ENCODE measurements around the gene UNC45A. TPM values are rescaled to one million over a fixed set of nuclear protein-coding genes. Genes with fewer than 3 reads are reported as not detected.

Gene UNC45A
- polyA plus RNA-seq, 3 donors, result 29.3 to 42.6 (median 30.4) TPM

DNA sequence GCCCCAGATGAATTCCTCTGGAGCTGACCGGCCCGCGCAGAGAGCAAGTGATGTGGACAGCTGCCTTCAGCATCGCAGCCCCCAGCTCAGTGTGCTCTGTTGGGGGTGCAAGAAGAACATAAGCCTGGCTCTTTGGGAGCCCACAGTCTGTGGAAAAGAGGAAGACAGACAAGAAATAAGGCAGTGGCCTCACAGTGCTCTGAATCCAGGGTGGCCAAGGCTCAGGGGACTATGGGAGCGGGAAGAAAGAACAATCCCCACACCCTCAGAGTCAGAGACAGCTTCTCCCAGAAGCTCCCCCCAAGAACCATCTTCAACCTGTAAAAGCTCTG lies 2.5 kb upstream of the UNC45A start:
- no peaks in the 10 kb centered on the region for H3K27me3 ChIP-seq (ENCODE audit: control insufficient read depth in 2 of 2, insufficient read depth in 2 of 2, low read length in 2 of 2)
- intact Hi-C loops (cut with micrococcal nuclease), result loop anchor here in 1 of 2 donors (5.0 kb wide), 1 partner anchor 35 kb away; no protein-coding TSS in a partner anchor
- DNase-seq, result no peak
- H3K79me2 ChIP-seq (ENCODE audit: insufficient read depth, low read length), result peaks cover 35% of the 10 kb centered on the region
- H3K4me1 Mint-ChIP-seq, result peaks cover 53% of the 10 kb centered on the region
- H3K36me3 Mint-ChIP-seq, result peaks cover 10% of the 10 kb centered on the region in 2 donors
- peak overlapping the region; percentile 88 for H2AFZ ChIP-seq (ENCODE audit: insufficient read depth, low read depth, low read length, poor library complexity, severe bottlenecking)
- WGBS (ENCODE audit: insufficient coverage), result 0% methylated on average over 4 of the region's 5 CpGs
- no peaks in the 10 kb centered on the region for H4K20me1 ChIP-seq (ENCODE audit: insufficient read depth, low read length)
- no peaks in the 10 kb centered on the region for H3K36me3 ChIP-seq (replicated peaks in 1 of 2; ENCODE audit: control insufficient read depth in 1 of 2, insufficient read depth in 2 of 2, low read length in 2 of 2)
- TF ChIP-seq, protein P1, sequence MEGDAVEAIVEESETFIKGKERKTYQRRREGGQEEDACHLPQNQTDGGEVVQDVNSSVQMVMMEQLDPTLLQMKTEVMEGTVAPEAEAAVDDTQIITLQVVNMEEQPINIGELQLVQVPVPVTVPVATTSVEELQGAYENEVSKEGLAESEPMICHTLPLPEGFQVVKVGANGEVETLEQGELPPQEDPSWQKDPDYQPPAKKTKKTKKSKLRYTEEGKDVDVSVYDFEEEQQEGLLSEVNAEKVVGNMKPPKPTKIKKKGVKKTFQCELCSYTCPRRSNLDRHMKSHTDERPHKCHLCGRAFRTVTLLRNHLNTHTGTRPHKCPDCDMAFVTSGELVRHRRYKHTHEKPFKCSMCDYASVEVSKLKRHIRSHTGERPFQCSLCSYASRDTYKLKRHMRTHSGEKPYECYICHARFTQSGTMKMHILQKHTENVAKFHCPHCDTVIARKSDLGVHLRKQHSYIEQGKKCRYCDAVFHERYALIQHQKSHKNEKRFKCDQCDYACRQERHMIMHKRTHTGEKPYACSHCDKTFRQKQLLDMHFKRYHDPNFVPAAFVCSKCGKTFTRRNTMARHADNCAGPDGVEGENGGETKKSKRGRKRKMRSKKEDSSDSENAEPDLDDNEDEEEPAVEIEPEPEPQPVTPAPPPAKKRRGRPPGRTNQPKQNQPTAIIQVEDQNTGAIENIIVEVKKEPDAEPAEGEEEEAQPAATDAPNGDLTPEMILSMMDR (IDR thresholded peaks at IDR 0.05), result peak; percentile 55
- peak overlapping the region in 1 of 2 donors; percentile 46 for H3K4me3 Mint-ChIP-seq
- H3K4me2 ChIP-seq (replicated peaks; ENCODE audit: extremely low read depth, low read length, poor library complexity, severe bottlenecking), result peak overlapping the region; percentile 98
- H3K4me3 ChIP-seq (replicated peaks in 1 of 3; ENCODE audit: low read depth in 2 of 3, low read length in 3 of 3), result peak overlapping the region in 2 of 3 experiments; percentile 51 to 81
- peaks cover 63 to 86% of the 10 kb centered on the region in 2 donors for H3K4me1 ChIP-seq (ENCODE audit: control insufficient read depth in 1 of 2, insufficient read depth in 2 of 2, low read length in 2 of 2)
- H3K27ac ChIP-seq (ENCODE audit: low read depth in 1 of 2, low read length in 2 of 2), result peak overlapping the region in 1 of 2 donors; percentile 81
- H3K27ac Mint-ChIP-seq, result peak overlapping the region; percentile 80 to 97 (median 89)
- peak overlapping the region; percentile 77 for H3K9ac ChIP-seq (ENCODE audit: insufficient read depth, low read length, poor library complexity, severe bottlenecking)
- H3K9me3 Mint-ChIP-seq, result no peaks in the 10 kb centered on the region
- H3K27me3 Mint-ChIP-seq (ENCODE audit: low read depth in 3 of 3), result peaks cover 0 to 2% (median 0%) of the 10 kb centered on the region in 3 donors
- H3K9me3 ChIP-seq (replicated peaks in 1 of 2; ENCODE audit: control insufficient read depth in 1 of 2, insufficient read depth in 1 of 2, low read length in 2 of 2), result no peaks in the 10 kb centered on the region

DNA sequence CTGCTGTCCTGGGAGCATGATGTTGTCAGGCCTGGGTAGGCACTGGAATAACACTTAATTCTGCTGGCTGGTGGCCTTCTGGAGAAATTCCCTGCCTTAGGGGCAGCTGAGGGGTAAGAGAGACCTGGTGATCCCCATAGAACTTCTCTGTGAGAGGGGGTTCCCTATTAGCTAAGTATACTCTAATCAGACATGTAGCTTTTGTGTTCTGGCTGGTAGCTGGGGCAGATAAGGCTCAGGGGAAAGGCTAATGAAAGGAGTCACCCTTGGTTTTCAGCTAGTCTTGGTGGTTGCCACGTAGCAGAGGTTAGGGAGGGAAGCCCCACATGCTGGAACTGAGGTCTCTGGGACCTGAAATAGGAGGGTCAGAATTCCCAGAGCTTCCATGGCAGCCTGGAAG lies 1.8 kb upstream of the UNC45A start:
- Histone ChIP-seq H3K4me2 (replicated peaks; ENCODE audit: extremely low read depth, low read length, poor library complexity, severe bottlenecking) (no peak overlapping the region), H3K9me3 (replicated peaks in 1 of 2; ENCODE audit: control insufficient read depth in 1 of 2, insufficient read depth in 1 of 2, low read length in 2 of 2) (no peaks in the 10 kb centered on the region), H3K4me3 (replicated peaks in 1 of 3; ENCODE audit: low read depth in 2 of 3, low read length in 3 of 3) (no peak overlapping the region), H2AFZ (ENCODE audit: insufficient read depth, low read depth, low read length, poor library complexity, severe bottlenecking) (no peak overlapping the region), H3K36me3 (replicated peaks in 1 of 2; ENCODE audit: control insufficient read depth in 1 of 2, insufficient read depth in 2 of 2, low read length in 2 of 2) (peaks cover 0 to 5% of the 10 kb centered on the region in 2 donors), H3K9ac (ENCODE audit: insufficient read depth, low read length, poor library complexity, severe bottlenecking) (no peak overlapping the region), H3K27ac (ENCODE audit: low read depth in 1 of 2, low read length in 2 of 2) (no peak overlapping the region), H3K4me1 (ENCODE audit: control insufficient read depth in 1 of 2, insufficient read depth in 2 of 2, low read length in 2 of 2) (peaks cover 57 to 79% of the 10 kb centered on the region in 2 donors), H3K27me3 (ENCODE audit: control insufficient read depth in 2 of 2, insufficient read depth in 2 of 2, low read length in 2 of 2) (no peaks in the 10 kb centered on the region), H3K79me2 (ENCODE audit: insufficient read depth, low read length) (peaks cover 35% of the 10 kb centered on the region), H4K20me1 (ENCODE audit: insufficient read depth, low read length) (no peaks in the 10 kb centered on the region)
- Mint-ChIP-seq H3K4me1 (peaks cover 50% of the 10 kb centered on the region), H3K27ac (peak overlapping the region in 3 of 7 donors; percentile 30 to 41 (median 40)), H3K4me3 (no peak overlapping the region), H3K27me3 (ENCODE audit: low read depth in 3 of 3) (peaks cover 0 to 2% (median 0%) of the 10 kb centered on the region in 3 donors), H3K9me3 (no peaks in the 10 kb centered on the region), H3K36me3 (peaks cover 11 to 14% of the 10 kb centered on the region in 2 donors)
- WGBS (ENCODE audit: insufficient coverage), result 91% methylated on average over 1 of the region's 1 CpG
- intact Hi-C loops (cut with micrococcal nuclease), result loop anchor here in 1 of 2 donors (5.0 kb wide), 1 partner anchor 36 kb away; no protein-coding TSS in a partner anchor
- TF ChIP-seq, protein P1 (IDR thresholded peaks at IDR 0.05), result no peak
- peak in 1 of 3 donors; percentile 3 for DNase-seq

All from CD14-positive monocyte (primary cell).